Hepatocyte (in vitro differentiated cells): ENCODE measurements around the gene NSF. TPM values are rescaled to one million over a fixed set of nuclear protein-coding genes. Genes with fewer than 3 reads are reported as not detected.
"Not testable (repeated sequence)": the region's sequence is repeated elsewhere in the genome, so short reads cannot be mapped to it uniquely, and the experiment has no call there.

ENCODE experiments used
- DNase-seq: peaks from one replicate; pipeline ENCODE4 v3.0.0-alpha.2; 2016; ENCODE audit warnings: low spot score
- H2AFZ ChIP-seq: fragments of 200-600 bp; sonication (generic); 2 replicates; pipeline ENCODE4 v1.6.0; 2016; ENCODE audit warnings: antibody characterized with exemption, mild to moderate bottlenecking
- H3K27ac ChIP-seq: fragments of 200-600 bp; sonication (generic); 2 replicates; pipeline ENCODE4 v1.5.1; 2016; ENCODE audit warnings: mild to moderate bottlenecking
- H3K27me3 ChIP-seq: fragments of 200-600 bp; sonication (generic); 2 replicates; pipeline ENCODE4 v1.6.1; 2016
- H3K36me3 ChIP-seq: fragments of 200-600 bp; sonication (generic); replicated peaks from 2 replicates; pipeline ENCODE4 v1.5.1; 2016; ENCODE audit warnings: low read depth; ENCODE audit not compliant: insufficient read depth
- H3K4me1 ChIP-seq: fragments of 200-600 bp; sonication (generic); 2 replicates; pipeline ENCODE4 v1.5.1; 2016; ENCODE audit warnings: mild to moderate bottlenecking, moderate library complexity; ENCODE audit not compliant: insufficient read depth
- H3K4me2 ChIP-seq: fragments of 200-600 bp; sonication (generic); 2 replicates; pipeline ENCODE4 v1.6.0; 2016
- H3K4me3 ChIP-seq: fragments of 200-600 bp; sonication (generic); 2 replicates; pipeline ENCODE4 v1.5.1; 2016; ENCODE audit warnings: mild to moderate bottlenecking
- H3K79me2 ChIP-seq: fragments of 200-600 bp; sonication (generic); 2 replicates; pipeline ENCODE4 v1.6.0; 2017; ENCODE audit warnings: mild to moderate bottlenecking
- H3K9me2 ChIP-seq: fragments of 200-600 bp; sonication (generic); replicated peaks from 2 replicates; pipeline ENCODE4 v1.6.0; 2017; ENCODE audit warnings: mild to moderate bottlenecking; ENCODE audit not compliant: insufficient read depth
- H3K9me3 ChIP-seq: fragments of 200-600 bp; sonication (generic); 2 replicates; pipeline ENCODE4 v1.5.1; 2016; ENCODE audit warnings: low read depth, mild to moderate bottlenecking
- H4K20me1 ChIP-seq: fragments of 200-600 bp; sonication (generic); 2 replicates; pipeline ENCODE4 v1.6.0; 2016; ENCODE audit warnings: mild to moderate bottlenecking; ENCODE audit not compliant: insufficient read depth, poor library complexity, severe bottlenecking
- CTCF ChIP-seq: fragments of 200-600 bp; sonication (generic); IDR thresholded peaks from 2 replicates; pipeline ENCODE4 v1.5.1; 2016; ENCODE audit warnings: antibody characterized with exemption, mild to moderate bottlenecking; ENCODE audit not compliant: poor library complexity
- EZH2 ChIP-seq: fragments of 200-600 bp; sonication (generic); IDR thresholded peaks from 2 replicates; pipeline ENCODE4 v1.6.1; 2016; ENCODE audit warnings: antibody characterized with exemption, mild to moderate bottlenecking, borderline replicate concordance
- EZH2phosphoT487 ChIP-seq: fragments of 200-600 bp; sonication (generic); IDR thresholded peaks from one replicate; pipeline ENCODE4 v1.6.1; 2018; ENCODE audit warnings: antibody characterized with exemption, mild to moderate bottlenecking, low read depth, moderate library complexity; ENCODE audit not compliant: unreplicated experiment, severe bottlenecking
- WGBS: methylation state at CpG from one replicate; pipeline ENCODE4 v1.1.6; 2016; ENCODE audit warnings: low lambda C conversion rate; ENCODE audit errors: missing lambda C conversion rate; 5-methylcytosine and 5-hydroxymethylcytosine counted together
- polyA plus RNA-seq: library from polyadenylated mRNA; unstranded; fragments of >200 nt; fragmentation: Nextera tagmentation; extraction: Ambion mirVana; gene quantifications from 2 replicates; pipeline ENCODE4 v1.2.1, GENCODE V29; 2016
- total RNA-seq: library from RNA; depleted of rRNA; stranded (reverse); fragments of >200 nt; gene quantifications from 2 replicates; pipeline ENCODE4 v1.2.3, GENCODE V29; 2014

NSF gene
- total and polyA plus RNA-seq, 2 experiments from 2014 or later: 22.6 to 35.1 TPM

- WGBS: 93% methylated on average over 3 of the region's 3 CpGs
- Histone ChIP-seq H3K27me3 (no peaks in the 10 kb centered on the region), H3K36me3 (no peaks in the 10 kb centered on the region)
These were observed 163.3 kb downstream of the NSF start for GRCh38 chr17:46753776-46754175.

DNA sequence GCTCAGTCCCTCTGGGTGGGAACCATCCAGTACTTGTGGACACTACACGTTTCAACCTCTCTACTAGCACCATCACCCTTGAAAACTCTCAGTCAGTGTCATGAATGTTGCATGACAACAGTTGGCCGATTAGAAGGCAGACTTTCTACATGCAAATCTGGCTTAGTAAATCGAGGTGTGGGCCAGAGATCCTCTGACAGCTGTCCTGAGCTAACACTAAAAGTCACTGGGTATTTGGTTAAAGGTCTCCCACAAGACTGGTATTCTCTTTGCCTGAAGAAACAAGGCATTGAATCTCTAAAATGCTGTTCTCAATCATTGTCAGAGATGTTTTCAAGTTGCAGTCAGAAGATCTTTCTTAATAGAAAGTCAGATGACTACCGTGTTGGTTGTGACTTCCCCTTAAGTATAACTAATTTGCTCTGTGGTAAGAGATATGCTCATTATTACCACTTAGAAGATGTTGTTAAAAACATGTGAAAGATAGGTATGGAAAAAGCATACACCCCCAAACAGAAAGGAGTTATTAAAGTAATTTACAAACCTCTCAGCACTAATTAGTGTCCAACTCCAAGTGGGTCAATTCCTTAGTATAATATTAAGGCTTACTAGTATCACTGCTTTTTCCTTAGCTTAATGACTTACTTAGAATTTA, 165.7 kb downstream of the NSF start:
- H2AFZ ChIP-seq: no peak overlapping the region
- whole genome bisulfite sequencing: 84% methylated on average over 4 of the region's 4 CpGs
- no peak overlapping the region for H3K27ac ChIP-seq
- H3K27me3 ChIP-seq: no peaks in the 10 kb centered on the region
- DNase-seq: no peak
- H3K9me3 ChIP-seq: no peaks in the 10 kb centered on the region
- TF ChIP-seq EZH2phosphoT487: no peak
- no peak for TF ChIP-seq EZH2
- TF ChIP-seq CTCF: no peak
- no peaks in the 10 kb centered on the region for H3K36me3 ChIP-seq
- no peaks in the 10 kb centered on the region for H4K20me1 ChIP-seq
- no peaks in the 10 kb centered on the region for H3K4me1 ChIP-seq
- no peaks in the 10 kb centered on the region for H3K79me2 ChIP-seq
- H3K4me2 ChIP-seq: no peak overlapping the region
- no peaks in the 10 kb centered on the region for H3K9me2 ChIP-seq
- no peak overlapping the region for H3K4me3 ChIP-seq

More at GRCh38 chr17:46753776-46754175, 163.3 kb downstream of the NSF start:
- no peak for TF ChIP-seq EZH2phosphoT487
- TF ChIP-seq EZH2: no peak
- no peak for TF ChIP-seq CTCF
- Histone ChIP-seq H4K20me1 (no peaks in the 10 kb centered on the region), H3K9me2 (no peaks in the 10 kb centered on the region), H3K79me2 (no peaks in the 10 kb centered on the region), H3K4me3 (no peak overlapping the region), H3K27ac (no peak overlapping the region), H2AFZ (no peak overlapping the region), H3K4me2 (no peak overlapping the region), H3K9me3 (no peaks in the 10 kb centered on the region), H3K4me1 (no peaks in the 10 kb centered on the region)
- DNase-seq: no peak

DNA sequence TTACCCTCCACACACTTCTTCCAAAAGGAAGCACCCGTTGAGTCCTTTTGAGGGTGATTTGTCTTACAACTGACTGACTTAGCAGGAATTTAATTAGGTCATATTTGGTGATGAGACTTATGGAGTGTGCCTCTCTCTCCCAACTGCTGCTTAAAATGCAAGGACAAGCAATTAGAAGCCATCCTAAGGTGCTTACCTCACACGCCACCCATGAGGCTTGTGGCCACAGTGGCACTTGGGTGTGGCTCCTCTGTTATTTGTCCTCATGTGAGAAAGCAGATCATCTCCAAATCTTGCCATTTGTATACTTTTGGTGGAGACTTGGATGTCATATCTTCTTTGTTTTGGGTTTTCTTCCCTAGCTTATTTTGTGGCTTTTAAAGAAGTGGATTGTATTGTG, 166.4 kb downstream of the NSF start:
- no peak overlapping the region for H3K27ac ChIP-seq
- no peaks in the 10 kb centered on the region for H3K4me1 ChIP-seq
- H4K20me1 ChIP-seq: no peaks in the 10 kb centered on the region
- H3K9me3 ChIP-seq: no peaks in the 10 kb centered on the region
- no peaks in the 10 kb centered on the region for H3K27me3 ChIP-seq
- no peak for DNase-seq
- no peaks in the 10 kb centered on the region for H3K9me2 ChIP-seq
- H3K79me2 ChIP-seq: no peaks in the 10 kb centered on the region
- TF ChIP-seq EZH2: no peak
- TF ChIP-seq EZH2phosphoT487: no peak
- no peak for TF ChIP-seq CTCF
- no peaks in the 10 kb centered on the region for H3K36me3 ChIP-seq
- 88% methylated on average over 2 of the region's 2 CpGs for WGBS
- H3K4me3 ChIP-seq: no peak overlapping the region
- H2AFZ ChIP-seq: no peak overlapping the region
- H3K4me2 ChIP-seq: no peak overlapping the region

- H3K36me3 ChIP-seq, H2AFZ ChIP-seq, H3K27me3 ChIP-seq, H4K20me1 ChIP-seq, DNase-seq, H3K9me2 ChIP-seq, H3K4me1 ChIP-seq, H3K79me2 ChIP-seq, H3K9me3 ChIP-seq, H3K27ac ChIP-seq, H3K4me3 ChIP-seq, H3K4me2 ChIP-seq: not testable (repeated sequence)
- 76% methylated on average over 4 of the region's 4 CpGs for WGBS
These were observed 167.1 kb downstream of the NSF start for GRCh38 chr17:46757588-46757987.
